Peyer's patch (tissue), 4 donors: ENCODE data around the gene LILRA5. TPM values are rescaled to one million over a fixed set of nuclear protein-coding genes. Genes with fewer than 3 reads are reported as not detected.
A peak's percentile ranks its signal among the peaks of the same experiment; 100 is the strongest.

ENCODE experiments used
- DNase-seq, 3 donors: peaks; one replicate each; pipeline ENCODE4 v3.0.0-alpha.2; 2017 to 2019
- H3K27ac ChIP-seq, 4 donors: fragments of 200-600 bp; sonication (generic); one replicate each; pipeline ENCODE4 v1.5.1; 2016 to 2019
- H3K27me3 ChIP-seq, 2 donors: fragments of 200-600 bp; sonication (generic); one replicate each; pipeline ENCODE4 v1.5.1; 2019
- H3K36me3 ChIP-seq, 3 donors: fragments of 200-600 bp; sonication (generic); one replicate each; pipeline ENCODE4 v1.5.1; 2016 to 2019
- H3K4me1 ChIP-seq, 4 donors: fragments of 200-600 bp; sonication (generic); one replicate each; pipeline ENCODE4 v1.5.1; 2016 to 2019
- H3K4me3 ChIP-seq, 4 donors: fragments of 200-600 bp; sonication (generic); 1 replicate in 3 of 4; 2 replicates in 1 of 4; pipeline ENCODE4 v1.5.1; 2016 to 2019; ENCODE audit warnings: mild to moderate bottlenecking in 1 of 4
- H3K9me3 ChIP-seq, 4 donors: fragments of 200-600 bp; sonication (generic); one replicate each; pipeline ENCODE4 v1.5.1; 2016 to 2019; ENCODE audit warnings: mild to moderate bottlenecking in 1 of 4
- POLR2A ChIP-seq, 2 donors: fragments of 450-650 bp; IDR thresholded peaks; one replicate each; pipeline ENCODE4 v1.5.1; 2017; ENCODE audit warnings: antibody characterized with exemption in 2 of 2, mild to moderate bottlenecking in 2 of 2, moderate library complexity in 2 of 2
- total RNA-seq, 4 donors: library from RNA; depleted of rRNA; stranded (reverse); fragments of >200 nt; gene quantifications; one replicate each; pipeline ENCODE4 v1.1.0, GENCODE V29; 2016
- TF ChIP-seq, protein P1 (sequence below), 6 experiments: fragments of 450-650 bp in 4 of 6; fragments of 200-600 bp in 2 of 6; sonication (generic) in 1 of 6; IDR thresholded peaks; one replicate each; pipeline ENCODE4 v1.5.1; 2017 to 2019; ENCODE audit warnings: antibody characterized with exemption in 6 of 6, mild to moderate bottlenecking in 3 of 6, moderate library complexity in 1 of 6

The LILRA5 gene
- total RNA-seq, 4 donors from 2014 or later: 1.9 to 4.1 TPM; not detected in 2

DNA sequence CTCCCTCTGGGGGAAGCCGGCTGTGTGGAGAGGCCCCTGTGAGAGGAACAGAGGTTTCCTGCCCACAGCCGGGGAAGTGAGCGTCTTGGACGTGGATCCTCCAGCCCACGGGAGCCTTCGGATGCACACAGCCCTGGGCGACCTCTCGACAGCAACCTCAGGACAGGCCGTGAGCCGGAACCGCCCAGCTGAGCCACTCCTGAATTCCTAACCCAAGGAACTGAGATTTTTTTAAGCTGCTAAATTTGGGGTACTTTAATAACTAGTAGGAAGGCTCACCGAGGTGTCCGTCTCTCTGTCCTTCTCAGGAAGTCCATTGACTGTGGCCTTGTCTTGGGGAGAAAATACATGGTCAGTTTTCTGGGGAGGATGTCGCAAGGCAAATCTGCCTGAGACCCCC is 42.7 kb upstream of the LILRA5 start:
- H3K4me3 ChIP-seq: no peak overlapping the region
- DNase-seq: peak in 1 of 3 donors; percentile 40
- no peaks in the 10 kb centered on the region for H3K4me1 ChIP-seq
- no peak for TF ChIP-seq POLR2A (IDR thresholded peaks at IDR 0.05)
- TF ChIP-seq, protein P1, sequence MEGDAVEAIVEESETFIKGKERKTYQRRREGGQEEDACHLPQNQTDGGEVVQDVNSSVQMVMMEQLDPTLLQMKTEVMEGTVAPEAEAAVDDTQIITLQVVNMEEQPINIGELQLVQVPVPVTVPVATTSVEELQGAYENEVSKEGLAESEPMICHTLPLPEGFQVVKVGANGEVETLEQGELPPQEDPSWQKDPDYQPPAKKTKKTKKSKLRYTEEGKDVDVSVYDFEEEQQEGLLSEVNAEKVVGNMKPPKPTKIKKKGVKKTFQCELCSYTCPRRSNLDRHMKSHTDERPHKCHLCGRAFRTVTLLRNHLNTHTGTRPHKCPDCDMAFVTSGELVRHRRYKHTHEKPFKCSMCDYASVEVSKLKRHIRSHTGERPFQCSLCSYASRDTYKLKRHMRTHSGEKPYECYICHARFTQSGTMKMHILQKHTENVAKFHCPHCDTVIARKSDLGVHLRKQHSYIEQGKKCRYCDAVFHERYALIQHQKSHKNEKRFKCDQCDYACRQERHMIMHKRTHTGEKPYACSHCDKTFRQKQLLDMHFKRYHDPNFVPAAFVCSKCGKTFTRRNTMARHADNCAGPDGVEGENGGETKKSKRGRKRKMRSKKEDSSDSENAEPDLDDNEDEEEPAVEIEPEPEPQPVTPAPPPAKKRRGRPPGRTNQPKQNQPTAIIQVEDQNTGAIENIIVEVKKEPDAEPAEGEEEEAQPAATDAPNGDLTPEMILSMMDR (IDR thresholded peaks at IDR 0.05): no peak
- H3K9me3 ChIP-seq: no peaks in the 10 kb centered on the region
- H3K36me3 ChIP-seq: no peaks in the 10 kb centered on the region
- H3K27me3 ChIP-seq: no peaks in the 10 kb centered on the region
- H3K27ac ChIP-seq: no peak overlapping the region

GRCh38 chr19:54354761-54355160 is 41.8 kb upstream of the LILRA5 start:
- Histone ChIP-seq H3K27me3 (no peaks in the 10 kb centered on the region), H3K36me3 (no peaks in the 10 kb centered on the region), H3K9me3 (no peaks in the 10 kb centered on the region), H3K4me1 (no peaks in the 10 kb centered on the region), H3K4me3 (no peak overlapping the region), H3K27ac (no peak overlapping the region)
- DNase-seq: no peak
- no peak for TF ChIP-seq POLR2A (IDR thresholded peaks at IDR 0.05)
- TF ChIP-seq, protein P1 (IDR thresholded peaks at IDR 0.05): no peak

DNA sequence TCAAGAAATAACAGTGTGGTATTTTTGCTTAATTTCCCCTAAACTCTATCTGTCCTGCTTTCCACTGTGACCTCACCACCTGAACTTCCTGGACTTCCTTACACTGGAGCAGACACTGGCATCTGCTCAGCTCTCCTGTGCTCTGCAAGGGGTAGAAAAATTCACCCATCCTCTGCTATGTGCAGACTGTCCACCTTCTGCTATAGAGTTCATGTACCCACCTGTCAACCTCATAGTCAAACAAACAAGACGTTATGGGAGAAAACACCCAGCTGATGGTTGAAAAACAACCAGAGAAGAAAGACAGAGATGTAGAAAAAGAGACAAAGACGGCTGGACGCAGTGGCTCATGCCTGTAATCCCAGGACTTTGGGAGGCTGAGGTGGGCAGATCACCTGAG is 39.6 kb upstream of the LILRA5 start:
- TF ChIP-seq, protein P1 (IDR thresholded peaks at IDR 0.05): no peak
- no peak for TF ChIP-seq POLR2A (IDR thresholded peaks at IDR 0.05)

DNA sequence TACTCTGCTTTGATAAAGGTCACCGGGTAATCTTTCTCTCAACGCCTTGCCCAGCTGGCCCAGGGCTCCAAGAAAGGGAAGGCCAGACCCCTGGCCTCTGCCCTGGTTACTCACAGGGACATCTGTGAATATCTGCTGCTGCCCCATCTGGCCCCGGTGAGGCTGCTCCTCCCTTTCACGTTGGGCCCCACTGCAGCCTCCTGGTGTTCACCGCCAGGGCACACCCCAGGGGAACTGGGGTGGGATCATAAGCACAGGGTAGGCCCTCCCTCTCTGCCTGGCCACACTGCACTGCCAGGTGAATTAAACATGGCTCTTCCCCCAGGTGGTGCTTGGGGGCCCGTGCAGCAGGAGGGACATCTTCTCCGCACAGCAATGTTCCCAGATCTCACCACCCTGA is 39.1 kb upstream of the LILRA5 start:
- peak in 1 of 3 donors; percentile 47 for DNase-seq

More for the DNA sequence above, 39.6 kb upstream of the LILRA5 start:
- Histone ChIP-seq H3K27ac (peak overlapping the region in 1 of 4 donors; percentile 67), H3K36me3 (no peaks in the 10 kb centered on the region), H3K4me3 (no peak overlapping the region), H3K9me3 (no peaks in the 10 kb centered on the region), H3K4me1 (no peaks in the 10 kb centered on the region), H3K27me3 (no peaks in the 10 kb centered on the region)
- DNase-seq: no peak

DNA sequence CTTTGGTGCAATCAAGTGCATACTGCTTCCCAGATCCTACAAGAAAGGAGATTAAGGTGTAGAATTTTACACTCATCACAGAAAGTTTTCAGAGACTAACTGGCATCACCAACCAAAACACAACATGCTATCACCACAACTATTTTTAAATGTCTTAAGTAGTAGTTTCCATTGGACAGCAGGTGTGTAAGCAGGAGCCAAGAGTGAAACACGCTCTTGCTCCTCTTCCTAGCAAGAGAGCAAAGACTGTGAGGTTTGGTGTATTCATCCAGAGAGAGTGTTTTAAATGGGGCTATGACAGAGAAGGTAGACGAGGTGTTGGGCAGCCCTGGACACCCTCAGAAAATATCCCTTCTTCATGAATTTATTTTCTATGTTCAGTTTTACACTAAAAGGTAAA is 38.5 kb upstream of the LILRA5 start:
- H3K36me3 ChIP-seq: no peaks in the 10 kb centered on the region
- H3K4me1 ChIP-seq: no peaks in the 10 kb centered on the region
- H3K27ac ChIP-seq: peak overlapping the region in 1 of 4 donors; percentile 67
- no peak overlapping the region for H3K4me3 ChIP-seq
- TF ChIP-seq, protein P1 (IDR thresholded peaks at IDR 0.05): no peak
- no peak for TF ChIP-seq POLR2A (IDR thresholded peaks at IDR 0.05)
- no peak for DNase-seq
- no peaks in the 10 kb centered on the region for H3K9me3 ChIP-seq
- H3K27me3 ChIP-seq: no peaks in the 10 kb centered on the region

More for the DNA sequence above, 39.1 kb upstream of the LILRA5 start:
- Histone ChIP-seq H3K27ac (peak overlapping the region in 1 of 4 donors; percentile 67), H3K4me1 (no peaks in the 10 kb centered on the region), H3K4me3 (no peak overlapping the region), H3K27me3 (no peaks in the 10 kb centered on the region), H3K9me3 (no peaks in the 10 kb centered on the region), H3K36me3 (no peaks in the 10 kb centered on the region)
- TF ChIP-seq, protein P1 (IDR thresholded peaks at IDR 0.05): no peak
- no peak for TF ChIP-seq POLR2A (IDR thresholded peaks at IDR 0.05)

DNA sequence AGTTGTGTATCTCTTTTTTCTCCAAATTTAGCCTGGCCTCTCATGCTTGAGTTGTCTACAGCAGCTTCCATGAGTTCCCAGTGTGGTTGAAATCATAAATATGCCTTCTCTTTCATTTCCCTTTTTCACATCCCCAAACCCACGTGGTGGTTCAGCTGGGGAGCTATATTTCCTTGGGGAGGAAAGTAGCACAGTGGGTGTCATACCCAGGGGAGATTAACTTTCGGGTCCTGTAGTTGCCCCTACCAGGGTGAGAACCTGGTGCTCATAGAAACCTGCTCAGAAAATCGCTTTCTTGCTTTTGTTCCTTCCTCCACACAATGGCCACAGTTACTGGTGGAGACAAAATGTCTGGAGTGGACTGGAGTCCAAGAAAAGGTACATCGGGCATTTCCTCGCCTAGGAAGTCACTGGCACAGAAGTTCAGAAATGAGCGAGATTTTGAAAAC is 33.0 kb upstream of the LILRA5 start:
- Histone ChIP-seq H3K4me1 (no peaks in the 10 kb centered on the region), H3K36me3 (no peaks in the 10 kb centered on the region), H3K9me3 (no peaks in the 10 kb centered on the region), H3K27ac (peak overlapping the region in 1 of 4 donors; percentile 43), H3K4me3 (no peak overlapping the region), H3K27me3 (no peaks in the 10 kb centered on the region)
- DNase-seq: peak in 2 of 3 donors; percentile 66 to 68
- TF ChIP-seq, protein P1 (IDR thresholded peaks at IDR 0.05): no peak
- TF ChIP-seq POLR2A (IDR thresholded peaks at IDR 0.05): no peak
